CD4-positive, alpha-beta T cell treated with Interferon alpha-2 for 1 hour (primary cell): Measurements from ENCODE around the gene CCNB2.

Experiments
- DNase-seq, 2 donors: peaks; one replicate each; pipeline ENCODE4 v3.0.0-alpha.2; 2020 to 2022

CCNB2 gene

DNA sequence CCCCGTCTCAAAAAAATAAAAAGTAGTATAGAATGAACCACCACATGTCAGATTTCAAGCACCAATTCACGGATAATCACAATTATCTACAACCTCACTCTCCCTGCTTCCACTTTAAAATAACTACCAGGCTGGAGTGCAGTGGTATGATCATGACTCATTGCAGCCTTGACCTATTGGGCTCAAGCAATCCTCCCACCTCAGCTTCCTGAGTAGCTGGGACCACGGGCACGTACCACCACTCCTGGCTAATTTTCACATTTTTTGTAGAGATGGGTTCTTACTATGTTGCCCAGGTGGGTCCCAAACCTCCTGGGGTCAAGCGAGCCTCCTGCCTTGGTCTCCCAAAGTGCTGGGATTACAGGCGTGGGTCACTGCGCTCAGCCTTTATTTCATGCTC is 63.6 kb downstream of the CCNB2 start:
- no peak for DNase-seq

DNA sequence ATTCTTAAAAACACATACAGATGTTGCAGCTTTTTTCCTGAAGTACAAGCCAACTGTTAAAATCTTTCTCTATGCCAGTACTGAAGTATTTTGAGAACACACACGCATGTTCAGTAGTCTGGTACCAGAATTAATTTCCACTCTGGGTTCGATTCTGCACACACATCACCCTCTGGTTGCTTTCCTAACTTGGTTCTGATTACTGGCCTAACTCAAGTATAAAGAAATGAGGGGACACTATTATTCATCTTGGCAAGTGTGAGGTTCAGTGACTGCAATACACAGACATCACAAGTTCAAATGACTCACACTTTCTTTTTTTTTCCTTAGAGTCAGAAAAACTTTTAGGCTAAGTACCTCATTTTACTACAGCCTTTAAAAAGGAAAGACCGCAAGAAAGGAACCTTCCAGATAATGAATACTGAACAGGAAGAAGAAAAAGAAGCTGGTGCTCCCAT is 64.3 kb downstream of the CCNB2 start:
- no peak for DNase-seq

DNA sequence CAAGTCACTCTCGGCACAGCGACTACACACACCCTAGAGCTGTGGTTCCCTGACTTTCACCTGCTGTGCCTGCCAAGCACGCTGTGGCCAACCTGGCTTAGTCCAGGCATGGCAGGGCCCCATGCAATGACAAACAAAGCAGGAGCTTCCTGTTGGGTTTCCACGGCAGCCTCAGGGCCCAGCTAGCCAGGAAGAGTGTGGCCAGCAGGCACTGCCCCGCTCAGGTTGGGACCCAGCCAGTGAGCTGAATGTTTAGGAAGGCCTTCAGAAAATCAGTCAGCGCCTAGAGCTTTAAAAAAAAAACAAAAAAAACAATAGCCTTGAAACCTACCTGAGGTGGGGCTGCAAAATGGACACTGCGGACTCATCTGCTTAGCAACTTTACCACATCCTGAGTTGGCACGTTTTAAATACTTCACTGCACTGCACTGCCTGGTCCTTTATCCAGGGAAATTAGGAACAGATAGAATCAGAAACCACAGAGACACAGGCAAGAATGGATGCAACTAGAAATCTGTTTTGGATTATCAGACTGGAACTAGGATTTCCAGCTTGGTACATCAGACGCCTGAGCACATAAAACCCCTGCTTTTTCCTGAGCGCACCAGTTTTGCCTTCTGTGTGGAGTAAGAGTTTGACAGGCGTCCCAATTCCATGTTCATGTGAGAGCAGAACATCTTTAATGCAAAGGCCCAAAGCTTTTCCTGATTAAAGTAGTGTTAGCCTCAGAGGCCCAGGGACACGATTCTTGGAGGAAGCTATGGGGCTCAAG is 65.5 kb downstream of the CCNB2 start:
- no peak for DNase-seq

DNA sequence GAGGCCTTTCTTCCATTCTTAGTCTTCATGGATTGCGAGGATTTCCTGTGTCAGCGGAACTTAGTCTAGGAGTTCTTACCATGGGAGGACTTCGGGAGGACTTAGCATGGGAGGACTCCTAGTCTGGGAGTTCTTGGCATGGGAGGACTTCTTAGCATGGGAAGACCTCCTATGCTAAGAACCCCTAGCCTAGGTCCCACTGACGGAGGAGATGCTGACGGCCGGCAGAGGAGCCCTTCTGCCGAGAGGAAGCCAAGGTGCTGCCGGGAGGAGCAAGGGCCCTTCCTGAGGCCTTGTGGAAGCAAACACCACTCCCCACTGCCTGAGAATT is 66.1 kb downstream of the CCNB2 start:
- no peak for DNase-seq

DNA sequence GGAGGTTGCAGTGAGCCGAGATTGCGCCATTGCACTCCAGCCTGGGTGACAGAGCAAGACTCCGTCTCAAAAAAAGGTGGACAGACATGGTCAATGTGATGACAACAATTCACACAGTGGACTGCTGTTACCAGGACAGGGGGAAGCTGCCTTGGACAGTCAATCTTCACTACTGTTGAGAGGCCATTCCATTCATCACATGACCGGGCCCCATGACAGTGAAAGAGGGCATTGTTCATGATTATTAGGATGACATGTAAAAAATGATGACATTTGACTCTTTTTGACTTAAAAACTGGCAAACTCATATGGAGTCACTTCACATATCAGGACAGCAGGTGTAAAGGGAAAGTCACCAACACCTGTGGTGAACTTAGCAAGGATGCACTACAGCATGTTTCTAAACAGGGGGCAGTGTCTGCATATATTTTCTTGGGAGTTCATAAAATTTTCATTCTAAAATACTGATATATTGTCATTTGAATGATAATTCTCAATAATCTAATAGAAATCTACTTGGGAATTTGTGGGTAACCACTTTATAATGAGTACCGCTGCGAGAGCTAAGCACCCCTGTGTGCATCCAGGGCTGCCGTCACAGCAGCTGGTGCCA is 67.4 kb downstream of the CCNB2 start:
- DNase-seq, result no peak

DNA sequence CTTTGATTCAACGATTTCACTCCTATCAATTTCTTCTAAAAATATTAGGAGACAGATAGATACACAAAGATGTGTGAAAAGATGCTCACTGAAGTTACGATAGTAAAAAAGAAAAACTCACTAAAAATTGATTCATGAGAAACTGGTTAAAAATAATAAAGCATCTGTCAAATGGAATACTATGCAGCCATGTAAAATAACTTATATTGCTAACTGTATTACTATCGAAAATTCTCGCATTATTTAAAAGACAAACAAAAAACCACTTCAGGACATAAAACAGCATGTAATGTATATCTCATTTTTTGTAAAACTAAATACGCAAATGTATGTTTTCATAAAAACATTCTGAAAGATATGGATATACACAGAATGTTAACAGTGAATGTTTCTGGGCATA is 68.2 kb downstream of the CCNB2 start:
- no peak for DNase-seq

DNA sequence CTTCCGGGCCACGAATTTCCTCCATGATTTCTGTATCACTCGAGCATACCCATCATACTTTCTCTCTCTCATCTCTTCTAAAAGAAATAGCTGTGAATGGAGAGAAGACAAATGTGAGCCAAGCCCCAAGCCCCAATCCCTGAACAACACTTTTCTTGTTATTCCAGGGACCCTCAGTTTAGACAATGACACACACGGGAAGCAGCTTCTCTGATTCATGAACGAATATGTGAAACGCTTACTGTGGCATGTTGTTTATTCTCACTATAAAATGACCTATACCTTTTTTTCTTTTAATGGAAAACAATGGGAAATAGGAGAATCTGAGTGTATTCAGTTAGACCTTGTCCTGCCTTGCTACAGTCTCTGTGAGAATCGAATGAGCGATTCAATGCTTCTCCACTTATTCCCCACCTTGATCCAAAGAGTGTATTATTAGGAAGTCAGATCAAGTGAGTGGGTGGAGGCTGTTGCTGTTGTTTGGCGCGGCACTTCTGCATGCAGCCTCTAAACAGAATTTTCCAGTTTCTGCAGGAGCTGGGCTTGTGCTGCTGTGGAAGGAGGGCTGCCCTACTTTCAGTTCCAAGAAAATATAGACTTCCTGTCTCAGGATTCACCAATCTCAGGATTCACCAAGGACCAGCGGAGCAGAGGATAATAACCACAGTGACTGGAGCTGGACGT is 69.3 kb downstream of the CCNB2 start:
- no peak for DNase-seq
